ENCODE measurements around the gene GRM8. TPM values are rescaled to one million over a fixed set of nuclear protein-coding genes. Genes with fewer than 3 reads are reported as not detected.

The GRM8 gene
- total and polyA plus RNA-seq, 7 donors = 0.08 TPM; not detected in 6

GRCh38 chr7:127066974-127067373 lies 185.8 kb downstream of the GRM8 start:
- Histone ChIP-seq H3K4me1 (no peaks in the 10 kb centered on the region), H3K27ac (no peak overlapping the region), H3K9me3 (no peaks in the 10 kb centered on the region), H3K27me3 (ENCODE audit: insufficient read depth in 3 of 3, low read length in 2 of 3) (no peaks in the 10 kb centered on the region), H3K4me3 (no peak overlapping the region), H3K36me3 (ENCODE audit: insufficient read depth in 1 of 2, low read depth in 1 of 2) (no peaks in the 10 kb centered on the region)
- TF ChIP-seq CTCF (IDR thresholded peaks at IDR 0.05) = no peak
- 71 to 75% (median 72%) methylated on average over 3 of the region's 3 CpGs for whole genome bisulfite sequencing, 3 donors
- intact Hi-C loops (cut with DNase I) = no loop called here
- ATAC-seq (no peak), DNase-seq (no peak)

GRCh38 chr7:127059475-127059874 lies 193.3 kb downstream of the GRM8 start:
- Histone ChIP-seq H3K27ac (no peak overlapping the region), H3K27me3 (ENCODE audit: insufficient read depth in 3 of 3, low read length in 2 of 3) (no peaks in the 10 kb centered on the region), H3K4me3 (no peak overlapping the region), H3K9me3 (no peaks in the 10 kb centered on the region), H3K4me1 (no peaks in the 10 kb centered on the region), H3K36me3 (ENCODE audit: insufficient read depth in 1 of 2, low read depth in 1 of 2) (no peaks in the 10 kb centered on the region)
- ATAC-seq (no peak), DNase-seq (no peak)
- intact Hi-C loops (cut with DNase I) = no loop called here
- WGBS, 3 donors = 80 to 86% (median 83%) methylated on average over 6 of the region's 6 CpGs
- TF ChIP-seq CTCF (IDR thresholded peaks at IDR 0.05) = no peak

- Histone ChIP-seq H3K36me3 (ENCODE audit: insufficient read depth in 1 of 2, low read depth in 1 of 2) (no peaks in the 10 kb centered on the region), H3K9me3 (no peaks in the 10 kb centered on the region), H3K27me3 (ENCODE audit: insufficient read depth in 3 of 3, low read length in 2 of 3) (no peaks in the 10 kb centered on the region), H3K4me1 (no peaks in the 10 kb centered on the region), H3K4me3 (no peak overlapping the region), H3K27ac (no peak overlapping the region)
- no peak for ATAC-seq
- WGBS, 3 donors = 69 to 76% (median 73%) methylated on average over 9 of the region's 9 CpGs
- DNase-seq = no peak
- intact Hi-C loops (cut with DNase I) = no loop called here
- no peak for TF ChIP-seq CTCF (IDR thresholded peaks at IDR 0.05)
These were observed 194.8 kb downstream of the GRM8 start for GRCh38 chr7:127057918-127058317.

- H3K9me3 ChIP-seq = no peaks in the 10 kb centered on the region
- H3K4me1 ChIP-seq = no peaks in the 10 kb centered on the region
- intact Hi-C loops (cut with DNase I) = no loop called here
- H3K4me3 ChIP-seq = no peak overlapping the region
- TF ChIP-seq CTCF (IDR thresholded peaks at IDR 0.05) = no peak
- H3K27ac ChIP-seq = no peak overlapping the region
- DNase-seq = no peak
- ATAC-seq = no peak
- no peaks in the 10 kb centered on the region for H3K36me3 ChIP-seq (ENCODE audit: insufficient read depth in 1 of 2, low read depth in 1 of 2)
- no peaks in the 10 kb centered on the region for H3K27me3 ChIP-seq (ENCODE audit: insufficient read depth in 3 of 3, low read length in 2 of 3)
These were observed 196.5 kb downstream of the GRM8 start for GRCh38 chr7:127056202-127056601.

- no peak for TF ChIP-seq CTCF (IDR thresholded peaks at IDR 0.05)
- Histone ChIP-seq H3K4me3 (no peak overlapping the region), H3K4me1 (no peaks in the 10 kb centered on the region), H3K9me3 (no peaks in the 10 kb centered on the region), H3K27me3 (ENCODE audit: insufficient read depth in 3 of 3, low read length in 2 of 3) (peaks cover 0 to 2% (median 0%) of the 10 kb centered on the region in 3 donors), H3K27ac (no peak overlapping the region), H3K36me3 (ENCODE audit: insufficient read depth in 1 of 2, low read depth in 1 of 2) (no peaks in the 10 kb centered on the region)
- ATAC-seq (no peak), DNase-seq (no peak)
- intact Hi-C loops (cut with DNase I) = no loop called here
These were observed 205.2 kb downstream of the GRM8 start for GRCh38 chr7:127047521-127047920.
